Left forelimb (tissue), 1 donor: Measurements from ENCODE around the gene VCL.

Experiments
- DNase-seq: peaks from one replicate; pipeline ENCODE4 v3.0.0-alpha.2; 2018; ENCODE audit warnings: low spot score

The VCL gene

GRCh38 chr10:74151879-74152722 lies 154.2 kb downstream of the VCL start:
- no peak for DNase-seq

DNA sequence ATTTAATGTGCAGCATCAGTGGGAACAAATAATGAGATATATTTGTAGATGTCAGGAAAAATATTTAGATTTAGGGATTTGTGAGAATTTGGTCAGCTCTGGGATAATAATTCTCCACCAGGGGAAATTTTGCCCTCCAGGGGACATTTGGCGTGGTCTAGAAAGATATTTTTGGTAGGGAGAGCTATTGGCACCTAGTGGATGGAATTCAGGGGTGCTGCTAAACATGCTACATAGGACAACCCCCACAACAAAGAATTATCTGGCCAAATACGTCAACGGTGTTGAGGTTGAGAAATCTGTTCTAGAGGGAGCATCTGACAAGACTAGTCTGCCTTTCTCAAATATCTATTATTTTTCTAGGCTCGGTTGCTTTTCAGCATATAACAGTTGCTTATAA lies 155.2 kb downstream of the VCL start:
- DNase-seq, result no peak

DNA sequence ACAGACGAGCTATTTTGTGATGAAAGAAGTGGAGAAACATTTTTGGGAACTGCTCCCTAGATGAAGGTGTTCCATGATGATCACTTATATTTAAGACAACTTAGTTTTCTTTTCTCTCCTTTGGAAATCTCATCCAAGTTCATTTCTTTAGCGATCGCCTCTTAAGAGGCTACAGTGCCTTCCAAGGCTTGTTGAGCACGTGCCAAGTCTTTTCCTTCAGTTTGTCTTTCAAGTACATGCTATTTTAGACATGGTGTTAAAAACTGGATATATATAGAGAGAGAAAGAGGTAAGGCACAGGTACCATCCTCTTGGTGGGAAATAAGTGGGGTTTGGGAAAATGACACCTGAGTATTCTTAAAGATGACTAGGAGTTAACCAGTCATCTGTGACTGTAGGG lies 155.8 kb downstream of the VCL start:
- DNase-seq, result no peak

GRCh38 chr10:74156919-74157289 lies 159.0 kb downstream of the VCL start:
- DNase-seq, result no peak

GRCh38 chr10:74160013-74160412 lies 162.1 kb downstream of the VCL start:
- DNase-seq, result no peak

GRCh38 chr10:74163319-74164068 lies 165.6 kb downstream of the VCL start:
- DNase-seq, result no peak

DNA sequence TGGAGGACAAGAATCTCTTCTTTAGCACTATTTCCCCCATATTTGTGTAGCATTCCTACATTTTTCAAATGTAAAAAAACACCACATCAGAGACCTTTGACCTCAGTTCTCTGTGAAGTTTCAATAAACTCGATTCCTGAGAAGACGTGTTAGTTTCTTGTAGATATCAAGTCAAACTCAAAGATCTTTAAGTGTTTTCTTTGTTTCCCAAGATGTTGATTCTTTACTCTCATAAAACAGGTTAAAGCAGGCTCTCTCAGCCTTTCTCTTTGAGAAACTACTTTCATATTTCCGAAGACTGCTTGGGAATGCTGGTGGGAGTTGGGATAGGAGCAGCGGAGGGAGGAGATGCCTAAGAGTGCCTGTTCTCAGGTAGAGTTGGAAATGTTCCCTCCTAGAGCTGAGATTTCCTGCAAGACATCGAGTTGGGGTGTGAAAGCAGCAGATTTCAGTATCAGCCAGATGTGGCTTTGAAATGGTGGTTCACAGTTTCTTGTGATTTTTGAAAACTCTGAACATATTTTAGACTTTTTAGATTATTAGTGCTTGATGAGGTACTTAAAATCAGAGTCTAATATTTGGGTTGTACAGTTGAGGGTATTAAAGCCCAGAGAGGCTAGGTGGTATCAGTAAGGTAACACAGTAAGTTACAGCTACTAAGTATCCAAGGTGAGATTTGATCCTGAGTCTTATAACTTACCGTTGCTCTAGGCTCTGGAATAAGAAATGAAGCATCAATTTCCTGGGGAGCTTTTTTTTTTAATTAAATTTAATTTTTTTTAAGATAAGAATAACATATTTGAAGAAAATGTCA lies 167.0 kb downstream of the VCL start:
- DNase-seq, result no peak

- no peak for DNase-seq
Measured at GRCh38 chr10:74165530-74165901, 167.6 kb downstream of the VCL start.

GRCh38 chr10:74167443-74167842 lies 169.5 kb downstream of the VCL start:
- no peak for DNase-seq
